Uterus (tissue), 4 donors: ENCODE data around the gene FAM120AOS. TPM values are rescaled to one million over a fixed set of nuclear protein-coding genes. Genes with fewer than 3 reads are reported as not detected.

Experiments used
- DNase-seq, 2 donors: peaks; one replicate each; pipeline ENCODE4 v3.0.0-alpha.2; 2019 to 2020
- H3K27ac ChIP-seq, 2 donors: fragments of 200-600 bp; sonication (generic); 1 replicate in 1 of 2; 2 replicates in 1 of 2; pipeline ENCODE4 v1.5.1; 2016 to 2018
- H3K27me3 ChIP-seq, 2 donors: fragments of 200-600 bp; sonication (generic); one replicate each; pipeline ENCODE4 v1.5.1; 2018 to 2019; ENCODE audit warnings: control low read depth in 1 of 2
- H3K36me3 ChIP-seq, 2 donors: fragments of 200-600 bp; sonication (generic); one replicate each; pipeline ENCODE4 v1.5.1; 2019; ENCODE audit warnings: control low read depth in 1 of 2
- H3K4me1 ChIP-seq, 2 donors: fragments of 200-600 bp; sonication (generic); one replicate each; pipeline ENCODE4 v1.5.1; 2018 to 2019; ENCODE audit warnings: control low read depth in 1 of 2
- H3K4me3 ChIP-seq, 2 donors: fragments of 200-600 bp; sonication (generic); 1 replicate in 1 of 2; 2 replicates in 1 of 2; pipeline ENCODE4 v1.5.1; 2018 to 2019; ENCODE audit warnings: mild to moderate bottlenecking in 1 of 2
- H3K9me3 ChIP-seq, 2 donors: fragments of 200-600 bp; sonication (generic); one replicate each; pipeline ENCODE4 v1.5.1; 2019; ENCODE audit warnings: control low read depth in 1 of 2
- POLR2A ChIP-seq, 2 donors: fragments of 450-650 bp; IDR thresholded peaks; one replicate each; pipeline ENCODE4 v1.6.1; 2016; ENCODE audit warnings: antibody characterized with exemption in 2 of 2, mild to moderate bottlenecking in 1 of 2, moderate library complexity in 1 of 2
- intact Hi-C: fragments of 100-400 bp; cut with DNase I; formaldehyde crosslinking; loops from one replicate; pipeline ENCODE4 v1.15.1; 2023; ENCODE audit warnings: low total_unique reads
- total RNA-seq, 4 donors: library from RNA; depleted of rRNA in 3 of 4; stranded (reverse); fragments of >200 nt in 3 of 4; gene quantifications; one replicate each; pipeline versions ENCODE4 v1.1.0 to v1.2.4, GENCODE V29; 2014 to 2023
- TF ChIP-seq, protein P1 (sequence below), 4 experiments: fragments of 200-600 bp in 2 of 4; fragments of 450-650 bp in 2 of 4; sonication (generic) in 2 of 4; IDR thresholded peaks; one replicate each; pipeline ENCODE4 v1.5.1; 2016 to 2019; ENCODE audit warnings: antibody characterized with exemption in 4 of 4, mild to moderate bottlenecking in 2 of 4, moderate library complexity in 1 of 4
- donor health status: DM: yes; HTN: yes; CAD: no.

The FAM120AOS gene
- total RNA-seq, 4 donors from 2014 or later, result 8.5 to 45.2 (median 39.1) TPM

GRCh38 chr9:93464876-93465275 lies 11.5 kb upstream of the FAM120AOS start:
- Histone ChIP-seq H3K4me1 (peaks cover 10 to 13% of the 10 kb centered on the region in 2 donors), H3K27me3 (no peaks in the 10 kb centered on the region), H3K27ac (no peak overlapping the region), H3K4me3 (no peak overlapping the region), H3K36me3 (no peaks in the 10 kb centered on the region), H3K9me3 (no peaks in the 10 kb centered on the region)
- no peak for TF ChIP-seq POLR2A (IDR thresholded peaks at IDR 0.05)
- TF ChIP-seq, protein P1, sequence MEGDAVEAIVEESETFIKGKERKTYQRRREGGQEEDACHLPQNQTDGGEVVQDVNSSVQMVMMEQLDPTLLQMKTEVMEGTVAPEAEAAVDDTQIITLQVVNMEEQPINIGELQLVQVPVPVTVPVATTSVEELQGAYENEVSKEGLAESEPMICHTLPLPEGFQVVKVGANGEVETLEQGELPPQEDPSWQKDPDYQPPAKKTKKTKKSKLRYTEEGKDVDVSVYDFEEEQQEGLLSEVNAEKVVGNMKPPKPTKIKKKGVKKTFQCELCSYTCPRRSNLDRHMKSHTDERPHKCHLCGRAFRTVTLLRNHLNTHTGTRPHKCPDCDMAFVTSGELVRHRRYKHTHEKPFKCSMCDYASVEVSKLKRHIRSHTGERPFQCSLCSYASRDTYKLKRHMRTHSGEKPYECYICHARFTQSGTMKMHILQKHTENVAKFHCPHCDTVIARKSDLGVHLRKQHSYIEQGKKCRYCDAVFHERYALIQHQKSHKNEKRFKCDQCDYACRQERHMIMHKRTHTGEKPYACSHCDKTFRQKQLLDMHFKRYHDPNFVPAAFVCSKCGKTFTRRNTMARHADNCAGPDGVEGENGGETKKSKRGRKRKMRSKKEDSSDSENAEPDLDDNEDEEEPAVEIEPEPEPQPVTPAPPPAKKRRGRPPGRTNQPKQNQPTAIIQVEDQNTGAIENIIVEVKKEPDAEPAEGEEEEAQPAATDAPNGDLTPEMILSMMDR (IDR thresholded peaks at IDR 0.05), result no peak
- no peak for DNase-seq
- intact Hi-C loops, result no loop called here

GRCh38 chr9:93464395-93464794 lies 11.0 kb upstream of the FAM120AOS start:
- H3K9me3 ChIP-seq, result no peaks in the 10 kb centered on the region
- peaks cover 5 to 13% of the 10 kb centered on the region in 2 donors for H3K4me1 ChIP-seq
- no peaks in the 10 kb centered on the region for H3K36me3 ChIP-seq
- H3K27me3 ChIP-seq, result no peaks in the 10 kb centered on the region
- no peak overlapping the region for H3K4me3 ChIP-seq
- H3K27ac ChIP-seq, result no peak overlapping the region
- intact Hi-C loops, result no loop called here
- TF ChIP-seq, protein P1 (IDR thresholded peaks at IDR 0.05), result no peak
- TF ChIP-seq POLR2A (IDR thresholded peaks at IDR 0.05), result no peak
- DNase-seq, result no peak

DNA sequence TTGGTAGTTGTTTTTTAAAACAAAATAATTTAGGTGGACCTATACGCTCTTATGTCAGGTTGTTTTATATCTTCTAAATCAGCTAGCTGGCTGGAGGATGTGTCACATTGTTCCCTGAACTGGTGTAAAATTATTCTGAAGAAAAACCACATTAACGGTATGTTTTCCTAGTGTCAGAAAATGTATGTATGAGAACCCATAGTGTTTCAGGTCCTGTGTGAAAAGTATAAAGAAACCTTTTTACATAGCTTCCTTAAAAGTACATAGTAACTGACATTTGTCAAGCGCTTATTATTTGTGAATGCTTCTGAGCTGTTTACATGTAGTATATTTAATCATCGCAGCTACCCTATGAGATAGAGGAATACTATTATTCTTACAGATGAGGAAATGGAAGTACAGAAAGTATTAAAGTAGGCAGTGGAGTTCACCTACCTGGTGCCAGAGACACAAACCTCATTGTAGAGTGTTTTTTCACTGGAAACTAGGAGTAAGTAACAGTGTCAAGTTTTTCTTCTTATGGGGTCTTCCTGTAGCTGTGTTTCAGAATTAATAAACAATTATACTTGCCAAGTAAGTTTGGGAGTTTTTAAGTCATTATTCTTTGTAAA lies 10.4 kb upstream of the FAM120AOS start:
- Histone ChIP-seq H3K4me3 (no peak overlapping the region), H3K36me3 (no peaks in the 10 kb centered on the region), H3K27me3 (no peaks in the 10 kb centered on the region), H3K9me3 (no peaks in the 10 kb centered on the region), H3K4me1 (peaks cover 1 to 10% of the 10 kb centered on the region in 2 donors), H3K27ac (no peak overlapping the region)
- no peak for DNase-seq
- intact Hi-C loops, result no loop called here
- TF ChIP-seq POLR2A (IDR thresholded peaks at IDR 0.05), result no peak
- TF ChIP-seq, protein P1 (IDR thresholded peaks at IDR 0.05), result no peak

- intact Hi-C loops, result no loop called here
- Histone ChIP-seq H3K27ac (no peak overlapping the region), H3K36me3 (no peaks in the 10 kb centered on the region), H3K4me1 (peaks cover 0 to 4% of the 10 kb centered on the region in 2 donors), H3K4me3 (no peak overlapping the region), H3K27me3 (no peaks in the 10 kb centered on the region), H3K9me3 (no peaks in the 10 kb centered on the region)
- no peak for DNase-seq
- TF ChIP-seq POLR2A (IDR thresholded peaks at IDR 0.05), result no peak
- TF ChIP-seq, protein P1 (IDR thresholded peaks at IDR 0.05), result no peak
Observed at GRCh38 chr9:93461821-93462220, 8.4 kb upstream of the FAM120AOS start.

DNA sequence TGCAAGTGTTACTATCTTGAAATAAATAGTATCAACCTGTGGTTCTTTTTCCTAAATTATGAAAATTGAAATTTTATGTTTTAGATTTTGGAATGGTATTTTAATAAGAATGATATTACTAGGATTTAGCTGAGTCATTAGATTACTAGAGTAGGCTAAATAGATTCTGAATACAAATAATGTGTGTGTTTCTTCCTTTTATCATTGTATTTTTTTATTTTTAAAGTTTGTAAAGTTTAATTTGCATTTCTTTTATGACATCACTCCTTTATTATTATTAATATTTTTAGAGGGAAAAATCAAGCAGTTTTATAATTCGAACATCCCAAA lies 8.0 kb upstream of the FAM120AOS start:
- no peaks in the 10 kb centered on the region for H3K9me3 ChIP-seq
- no peak overlapping the region for H3K27ac ChIP-seq
- intact Hi-C loops, result no loop called here
- TF ChIP-seq POLR2A (IDR thresholded peaks at IDR 0.05), result no peak
- TF ChIP-seq, protein P1 (IDR thresholded peaks at IDR 0.05), result no peak
- H3K36me3 ChIP-seq, result no peaks in the 10 kb centered on the region
- H3K4me3 ChIP-seq, result no peak overlapping the region
- DNase-seq, result no peak
- peaks cover 0 to 5% of the 10 kb centered on the region in 2 donors for H3K4me1 ChIP-seq
- H3K27me3 ChIP-seq, result no peaks in the 10 kb centered on the region
